ENCODE results near the gene TUBGCP2. TPM values are rescaled to one million over a fixed set of nuclear protein-coding genes. Genes with fewer than 3 reads are reported as not detected.

TUBGCP2 gene
- polyA plus RNA-seq, 1 donor (not counting 4 experiments of a cell fraction or from before 2014, with no cell fraction given): 55.8 TPM

GRCh38 chr10:133355266-133355665 lies 46.6 kb upstream of the TUBGCP2 start:
- Histone ChIP-seq H4K20me1 (ENCODE audit: control insufficient read depth, extremely low read depth, insufficient read depth, low read length) (no peaks in the 10 kb centered on the region), H3K36me3 (ENCODE audit: control insufficient read depth in 2 of 2, extremely low read depth in 1 of 2, insufficient read depth in 2 of 2, low read length in 2 of 2) (no peaks in the 10 kb centered on the region), H3K27me3 (ENCODE audit: control insufficient read depth, extremely low read depth, insufficient read depth, low read length) (peaks cover 11% of the 10 kb centered on the region), H3K9me1 (ENCODE audit: control insufficient read depth, extremely low read depth, insufficient read depth, low read length) (no peaks in the 10 kb centered on the region), H3K4me1 (ENCODE audit: control insufficient read depth, extremely low read depth, insufficient read depth, low read length) (no peaks in the 10 kb centered on the region), H3K4me2 (ENCODE audit: control insufficient read depth, extremely low read depth, insufficient read depth, low read depth, low read length) (no peak overlapping the region), H3K9ac (ENCODE audit: control insufficient read depth, extremely low read depth, insufficient read depth, low read length) (no peak overlapping the region), H3K79me2 (ENCODE audit: control insufficient read depth, insufficient read depth, low read length) (no peaks in the 10 kb centered on the region), H3K27ac (ENCODE audit: control insufficient read depth, insufficient read depth, low read length) (no peak overlapping the region), H3K4me3 (ENCODE audit: control insufficient read depth in 2 of 3, extremely low read depth in 1 of 3, insufficient read depth in 2 of 3, low read depth in 1 of 3, low read length in 3 of 3) (no peak overlapping the region), H3K9me3 (ENCODE audit: control insufficient read depth, low read depth, low read length) (no peaks in the 10 kb centered on the region), H2AFZ (ENCODE audit: control insufficient read depth, low read length) (no peak overlapping the region)
- FAIRE-seq (no peak), DNase-seq (ENCODE audit: low read depth, low spot score) (no peak)
- dilution Hi-C loops (cut with MboI; ENCODE audit: extremely low pct_ligation_motif_present, low sequenced_read_pairs): no loop called here
- TF ChIP-seq, protein P1, sequence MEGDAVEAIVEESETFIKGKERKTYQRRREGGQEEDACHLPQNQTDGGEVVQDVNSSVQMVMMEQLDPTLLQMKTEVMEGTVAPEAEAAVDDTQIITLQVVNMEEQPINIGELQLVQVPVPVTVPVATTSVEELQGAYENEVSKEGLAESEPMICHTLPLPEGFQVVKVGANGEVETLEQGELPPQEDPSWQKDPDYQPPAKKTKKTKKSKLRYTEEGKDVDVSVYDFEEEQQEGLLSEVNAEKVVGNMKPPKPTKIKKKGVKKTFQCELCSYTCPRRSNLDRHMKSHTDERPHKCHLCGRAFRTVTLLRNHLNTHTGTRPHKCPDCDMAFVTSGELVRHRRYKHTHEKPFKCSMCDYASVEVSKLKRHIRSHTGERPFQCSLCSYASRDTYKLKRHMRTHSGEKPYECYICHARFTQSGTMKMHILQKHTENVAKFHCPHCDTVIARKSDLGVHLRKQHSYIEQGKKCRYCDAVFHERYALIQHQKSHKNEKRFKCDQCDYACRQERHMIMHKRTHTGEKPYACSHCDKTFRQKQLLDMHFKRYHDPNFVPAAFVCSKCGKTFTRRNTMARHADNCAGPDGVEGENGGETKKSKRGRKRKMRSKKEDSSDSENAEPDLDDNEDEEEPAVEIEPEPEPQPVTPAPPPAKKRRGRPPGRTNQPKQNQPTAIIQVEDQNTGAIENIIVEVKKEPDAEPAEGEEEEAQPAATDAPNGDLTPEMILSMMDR (optimal IDR thresholded peaks at IDR 0.05 in 1 of 3, IDR thresholded peaks at IDR 0.05 in 1 of 3, conservative IDR thresholded peaks at IDR 0.05 in 1 of 3; ENCODE audit: extremely low read depth in 1 of 3, insufficient read depth in 2 of 3, low read length in 3 of 3): no peak

- TF ChIP-seq, protein P1 (optimal IDR thresholded peaks at IDR 0.05 in 1 of 3, IDR thresholded peaks at IDR 0.05 in 1 of 3, conservative IDR thresholded peaks at IDR 0.05 in 1 of 3; ENCODE audit: extremely low read depth in 1 of 3, insufficient read depth in 2 of 3, low read length in 3 of 3): no peak
- TF ChIP-seq EZH2 (IDR thresholded peaks at IDR 0.05; ENCODE audit: low read length): no peak
- Histone ChIP-seq H3K4me1 (ENCODE audit: control insufficient read depth, extremely low read depth, insufficient read depth, low read length) (no peaks in the 10 kb centered on the region), H3K36me3 (ENCODE audit: control insufficient read depth in 2 of 2, extremely low read depth in 1 of 2, insufficient read depth in 2 of 2, low read length in 2 of 2) (no peaks in the 10 kb centered on the region), H3K79me2 (ENCODE audit: control insufficient read depth, insufficient read depth, low read length) (no peaks in the 10 kb centered on the region), H3K9me3 (ENCODE audit: control insufficient read depth, low read depth, low read length) (no peaks in the 10 kb centered on the region), H3K4me2 (ENCODE audit: control insufficient read depth, extremely low read depth, insufficient read depth, low read depth, low read length) (no peak overlapping the region), H3K27me3 (ENCODE audit: control insufficient read depth, extremely low read depth, insufficient read depth, low read length) (peaks cover 11% of the 10 kb centered on the region), H3K9me1 (ENCODE audit: control insufficient read depth, extremely low read depth, insufficient read depth, low read length) (no peaks in the 10 kb centered on the region), H2AFZ (ENCODE audit: control insufficient read depth, low read length) (no peak overlapping the region), H3K27ac (ENCODE audit: control insufficient read depth, insufficient read depth, low read length) (no peak overlapping the region), H3K4me3 (ENCODE audit: control insufficient read depth in 2 of 3, extremely low read depth in 1 of 3, insufficient read depth in 2 of 3, low read depth in 1 of 3, low read length in 3 of 3) (no peak overlapping the region), H4K20me1 (ENCODE audit: control insufficient read depth, extremely low read depth, insufficient read depth, low read length) (no peaks in the 10 kb centered on the region), H3K9ac (ENCODE audit: control insufficient read depth, extremely low read depth, insufficient read depth, low read length) (no peak overlapping the region)
- FAIRE-seq (no peak), DNase-seq (ENCODE audit: low read depth, low spot score) (no peak)
- dilution Hi-C loops (cut with MboI; ENCODE audit: extremely low pct_ligation_motif_present, low sequenced_read_pairs): no loop called here
These were observed 46.1 kb upstream of the TUBGCP2 start for GRCh38 chr10:133354672-133355240.

All from keratinocyte (primary cell).